Astrocyte (in vitro differentiated cells and primary cell): Measurements from ENCODE around the gene C15orf40. TPM values are rescaled to one million over a fixed set of nuclear protein-coding genes. Genes with fewer than 3 reads are reported as not detected.

Experiments used
- DNase-seq: peaks from one replicate; pipeline ENCODE4 v3.0.0-alpha.2; 2010; ENCODE audit warnings: low read depth
- FAIRE-seq: peaks from 2 replicates; lab custom pipeline; 2011; peaks lifted over from hg19 to GRCh38; lab: Jason Lieb, UNC
- H2AFZ ChIP-seq: 2 replicates; pipeline ENCODE4 v1.6.0; 2012; ENCODE audit warnings: low read depth, low read length, inconsistent platforms
- H3K27ac ChIP-seq: 2 replicates; pipeline ENCODE4 v1.5.1; 2011; ENCODE audit warnings: low read depth, low read length, inconsistent platforms
- H3K27me3 ChIP-seq: 2 replicates; pipeline ENCODE4 v1.6.0; 2011; ENCODE audit warnings: low read length, inconsistent platforms; ENCODE audit not compliant: insufficient read depth
- H3K36me3 ChIP-seq: 2 replicates; pipeline ENCODE4 v1.5.1; 2011; ENCODE audit warnings: low read length, inconsistent platforms; ENCODE audit not compliant: insufficient read depth
- H3K4me1 ChIP-seq: 2 replicates; pipeline ENCODE4 v1.5.1; 2011; ENCODE audit warnings: low read length, inconsistent platforms; ENCODE audit not compliant: insufficient read depth
- H3K4me2 ChIP-seq: 2 replicates; pipeline ENCODE4 v1.6.0; 2012; ENCODE audit warnings: low read length, inconsistent platforms
- H3K4me3 ChIP-seq: 2 replicates; pipeline ENCODE4 v1.5.1; 2011; ENCODE audit warnings: low read depth, mild to moderate bottlenecking, low read length, inconsistent platforms; ENCODE audit not compliant: insufficient read depth
- H3K79me2 ChIP-seq: 2 replicates; pipeline ENCODE4 v1.6.0; 2012; ENCODE audit warnings: mild to moderate bottlenecking, low read length, inconsistent platforms; ENCODE audit not compliant: insufficient read depth
- H3K9ac ChIP-seq: 2 replicates; pipeline ENCODE4 v1.6.0; 2012; ENCODE audit warnings: mild to moderate bottlenecking, low read length, inconsistent platforms
- H3K9me3 ChIP-seq: 2 replicates; pipeline ENCODE4 v1.5.1; 2012; ENCODE audit warnings: low read depth, mild to moderate bottlenecking, low read length, inconsistent platforms; ENCODE audit not compliant: insufficient read depth
- H4K20me1 ChIP-seq: 2 replicates; pipeline ENCODE4 v1.6.0; 2012; ENCODE audit warnings: low read length, inconsistent platforms; ENCODE audit not compliant: insufficient read depth
- H3K27ac Mint-ChIP-seq: one replicate; pipeline ENCODE4 v1.8.0; 2021; ENCODE audit warnings: mild to moderate bottlenecking, mixed read lengths; ENCODE audit not compliant: unreplicated experiment
- H3K27me3 Mint-ChIP-seq: one replicate; pipeline ENCODE4 v1.8.0; 2021; ENCODE audit warnings: low read depth, mixed read lengths; ENCODE audit not compliant: unreplicated experiment
- H3K36me3 Mint-ChIP-seq: one replicate; pipeline ENCODE4 v1.8.0; 2021; ENCODE audit warnings: low read depth, mixed read lengths; ENCODE audit not compliant: unreplicated experiment
- H3K4me1 Mint-ChIP-seq: one replicate; pipeline ENCODE4 v1.8.0; 2021; ENCODE audit warnings: low read depth, mixed read lengths; ENCODE audit not compliant: unreplicated experiment
- H3K4me3 Mint-ChIP-seq: one replicate; pipeline ENCODE4 v1.8.0; 2021; ENCODE audit warnings: mild to moderate bottlenecking, moderate library complexity, mixed read lengths; ENCODE audit not compliant: unreplicated experiment
- H3K9me3 Mint-ChIP-seq: one replicate; pipeline ENCODE4 v1.8.0; 2021; ENCODE audit warnings: mild to moderate bottlenecking, mixed read lengths; ENCODE audit not compliant: unreplicated experiment
- CTCF ChIP-seq: IDR thresholded peaks from 2 replicates; pipeline ENCODE4 v1.5.1; 2011; ENCODE audit warnings: low read depth, mild to moderate bottlenecking, inconsistent platforms, low read length, moderate library complexity; ENCODE audit not compliant: insufficient read depth
- EZH2 ChIP-seq: IDR thresholded peaks from 2 replicates; pipeline ENCODE4 v1.6.1; 2012; ENCODE audit warnings: mild to moderate bottlenecking, low read length, inconsistent platforms; ENCODE audit not compliant: insufficient read depth
- total RNA-seq: library from RNA; stranded (reverse); gene quantifications from 2 replicates; pipeline ENCODE4 v1.2.1, GENCODE V29; 2021

The C15orf40 gene
- total RNA-seq, 1 donor from 2014 or later = 18.1 TPM

DNA sequence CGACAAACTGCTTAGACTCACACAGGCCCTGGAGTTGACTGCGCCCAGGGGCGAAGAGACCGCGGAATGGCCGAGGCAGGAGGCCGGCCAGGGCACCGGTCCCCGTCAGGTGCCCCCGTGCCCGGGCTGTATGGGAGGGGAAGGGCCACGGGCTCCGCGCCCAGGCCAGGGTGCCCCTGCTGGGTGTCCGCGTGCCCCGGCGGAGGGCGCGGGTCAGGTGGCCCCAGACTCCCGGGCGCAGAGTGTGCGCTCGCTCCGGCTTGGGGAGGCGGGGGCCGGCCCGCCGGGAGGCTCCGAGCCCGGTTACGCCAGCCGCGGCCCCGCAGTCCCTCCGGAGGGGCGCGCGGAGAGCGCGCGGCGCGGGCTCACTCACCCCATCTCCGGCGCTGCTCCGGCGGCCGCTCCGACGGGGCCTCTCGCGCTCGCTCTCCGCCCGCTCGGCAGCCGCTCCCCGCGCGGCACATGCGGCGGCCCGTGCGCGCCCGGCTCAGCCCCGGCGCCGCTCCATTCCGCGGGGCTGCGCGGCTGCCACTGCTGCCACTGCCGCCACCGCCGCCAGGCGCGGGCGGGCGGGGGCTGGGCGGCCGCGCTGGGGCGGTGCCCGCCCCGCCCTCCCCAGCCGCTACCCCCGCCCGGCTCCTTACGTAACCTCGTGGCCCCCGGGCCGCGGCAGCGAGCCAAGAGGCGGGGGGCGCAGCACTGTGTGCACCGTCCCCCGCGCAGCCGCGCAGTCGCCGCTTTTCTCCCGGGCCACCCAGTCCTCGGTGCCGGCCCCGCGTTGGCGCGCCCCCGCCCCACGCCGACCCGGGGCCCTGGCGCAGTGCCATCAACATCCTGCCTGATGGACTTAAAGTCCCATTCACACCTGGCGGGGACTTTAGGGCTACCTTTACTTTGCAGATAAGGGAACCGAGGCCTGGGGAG is 59.0 kb downstream of the C15orf40 start, which contains the start of gene HOMER2:
Gene HOMER2 (minus strand): TSS at position 563 of the 924 bp plus-strand sequence. CDS start 185 bp downstream, at position 378.
- Histone ChIP-seq H2AFZ (peak within 1 kb of the TSS; percentile 80), H3K27me3 (no peaks in the 10 kb centered on the region), H3K4me1 (no peaks in the 10 kb centered on the region), H3K4me2 (peak within 1 kb of the TSS; percentile 88), H3K27ac (no peak within 1 kb of the TSS), H3K36me3 (no peaks in the 10 kb centered on the region), H3K4me3 (peak within 1 kb of the TSS; percentile 55), H3K9ac (peak within 1 kb of the TSS; percentile 67), H4K20me1 (no peaks in the 10 kb centered on the region), H3K9me3 (no peaks in the 10 kb centered on the region), H3K79me2 (peaks cover 9% of the 10 kb centered on the region)
- DNase-seq (peak; percentile 13), FAIRE-seq (no peak)
- no peaks in the 10 kb centered on the region for H3K27me3 Mint-ChIP-seq
- peak within 1 kb of the TSS; percentile 41 for H3K27ac Mint-ChIP-seq
- no peaks in the 10 kb centered on the region for H3K4me1 Mint-ChIP-seq
- H3K9me3 Mint-ChIP-seq = no peaks in the 10 kb centered on the region
- H3K4me3 Mint-ChIP-seq = peak within 1 kb of the TSS; percentile 81
- TF ChIP-seq EZH2 (no peak), CTCF (no peak)
- H3K36me3 Mint-ChIP-seq = no peaks in the 10 kb centered on the region

DNA sequence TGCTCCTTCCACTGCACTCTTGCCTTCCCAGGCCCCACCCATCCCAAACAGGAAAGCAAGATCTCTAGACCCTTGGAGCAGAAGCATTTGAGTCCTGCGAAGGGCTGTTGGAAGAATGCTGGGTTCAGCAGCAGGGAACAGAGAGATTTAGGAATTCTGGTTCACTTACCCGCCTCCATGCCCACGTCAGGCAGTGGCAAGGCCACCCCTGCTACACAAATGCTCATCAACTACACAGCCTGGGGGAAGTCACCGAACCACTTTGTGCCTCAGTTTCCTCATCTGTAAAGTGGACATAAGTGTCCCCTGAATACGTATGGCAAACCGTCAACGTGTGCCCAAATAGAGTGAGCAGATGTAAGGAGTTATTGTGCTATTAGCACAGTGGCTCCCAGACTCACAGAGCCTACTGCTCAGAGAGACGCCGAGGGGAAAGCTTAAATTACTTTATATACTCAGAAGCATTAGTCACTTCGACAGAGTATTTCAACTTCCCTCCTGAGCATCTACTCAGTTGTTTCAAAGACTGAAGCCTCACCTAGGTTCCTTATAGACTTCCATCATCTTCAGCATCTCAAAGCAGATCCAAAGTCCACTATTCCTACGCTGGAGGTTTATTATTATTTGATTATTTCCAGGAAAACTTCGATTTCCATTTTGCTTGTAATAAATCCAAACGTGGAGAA is 59.8 kb downstream of the C15orf40 start:
- Histone ChIP-seq H3K79me2 (peaks cover 13% of the 10 kb centered on the region), H2AFZ (peak overlapping the region; percentile 66), H4K20me1 (no peaks in the 10 kb centered on the region), H3K9me3 (no peaks in the 10 kb centered on the region), H3K27me3 (no peaks in the 10 kb centered on the region), H3K27ac (no peak overlapping the region), H3K4me1 (no peaks in the 10 kb centered on the region), H3K4me3 (peak overlapping the region; percentile 55), H3K9ac (peak overlapping the region; percentile 67), H3K4me2 (peak overlapping the region; percentile 88), H3K36me3 (no peaks in the 10 kb centered on the region)
- Mint-ChIP-seq H3K4me1 (no peaks in the 10 kb centered on the region), H3K4me3 (no peak overlapping the region), H3K9me3 (no peaks in the 10 kb centered on the region), H3K36me3 (no peaks in the 10 kb centered on the region), H3K27me3 (peaks cover 5% of the 10 kb centered on the region), H3K27ac (peak overlapping the region; percentile 41)
- no peak for FAIRE-seq
- no peak for TF ChIP-seq CTCF
- peak; percentile 16 for DNase-seq
